ENCODE results near the gene TMPRSS2.

The TMPRSS2 gene

DNA sequence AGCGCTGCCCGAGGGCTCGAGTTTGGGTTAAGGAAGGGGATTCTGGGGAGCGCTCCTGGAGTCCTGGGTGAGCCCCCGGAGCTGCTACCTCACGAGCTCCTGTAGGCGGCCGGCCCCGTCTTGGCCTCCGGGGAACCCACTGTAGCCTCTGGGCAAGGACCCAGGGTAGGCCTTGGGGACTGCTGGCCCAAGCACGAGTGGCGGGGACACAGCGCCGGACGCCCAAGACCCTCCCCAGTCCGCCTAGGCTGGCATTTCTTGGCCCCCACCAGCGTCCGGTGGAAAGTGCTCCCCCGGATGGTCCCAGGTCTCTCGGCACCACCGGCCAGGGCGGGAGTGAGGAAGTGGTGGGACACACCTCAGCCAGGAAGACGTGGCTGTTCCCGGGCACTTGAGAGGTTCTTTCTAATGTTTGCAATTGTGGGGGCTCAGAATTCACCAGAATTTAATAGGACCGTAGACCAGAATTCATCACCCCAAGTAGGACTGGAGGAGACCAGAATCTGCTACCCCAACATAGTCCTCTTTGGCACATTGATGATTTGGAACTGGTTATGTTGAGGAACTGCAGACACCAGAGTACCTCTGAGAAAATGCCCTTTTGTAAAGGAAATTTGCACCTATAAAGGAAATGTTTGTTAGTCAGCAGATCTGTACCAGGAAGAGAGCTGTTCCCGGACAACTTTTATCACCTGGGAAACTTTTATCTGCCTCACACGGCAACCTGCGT lies 622 bp upstream of the TMPRSS2 start:
- peaks cover 63% of the 10 kb centered on the region for H3K27me3 ChIP-seq (ENCODE audit: insufficient read depth, low read length)
- peak overlapping the region; percentile 67 for H3K4me3 ChIP-seq (ENCODE audit: low read length)
- no peaks in the 10 kb centered on the region for H3K9me3 ChIP-seq (ENCODE audit: insufficient read depth, low read depth, low read length)
- H3K9ac ChIP-seq (ENCODE audit: low read depth, low read length) = no peak overlapping the region
- H3K4me1 ChIP-seq (ENCODE audit: insufficient read depth, low read length) = no peaks in the 10 kb centered on the region
- no peaks in the 10 kb centered on the region for H3K36me3 ChIP-seq (ENCODE audit: insufficient read depth, low read depth, low read length)
- no peak overlapping the region for H3K27ac ChIP-seq (ENCODE audit: low read length)

DNA sequence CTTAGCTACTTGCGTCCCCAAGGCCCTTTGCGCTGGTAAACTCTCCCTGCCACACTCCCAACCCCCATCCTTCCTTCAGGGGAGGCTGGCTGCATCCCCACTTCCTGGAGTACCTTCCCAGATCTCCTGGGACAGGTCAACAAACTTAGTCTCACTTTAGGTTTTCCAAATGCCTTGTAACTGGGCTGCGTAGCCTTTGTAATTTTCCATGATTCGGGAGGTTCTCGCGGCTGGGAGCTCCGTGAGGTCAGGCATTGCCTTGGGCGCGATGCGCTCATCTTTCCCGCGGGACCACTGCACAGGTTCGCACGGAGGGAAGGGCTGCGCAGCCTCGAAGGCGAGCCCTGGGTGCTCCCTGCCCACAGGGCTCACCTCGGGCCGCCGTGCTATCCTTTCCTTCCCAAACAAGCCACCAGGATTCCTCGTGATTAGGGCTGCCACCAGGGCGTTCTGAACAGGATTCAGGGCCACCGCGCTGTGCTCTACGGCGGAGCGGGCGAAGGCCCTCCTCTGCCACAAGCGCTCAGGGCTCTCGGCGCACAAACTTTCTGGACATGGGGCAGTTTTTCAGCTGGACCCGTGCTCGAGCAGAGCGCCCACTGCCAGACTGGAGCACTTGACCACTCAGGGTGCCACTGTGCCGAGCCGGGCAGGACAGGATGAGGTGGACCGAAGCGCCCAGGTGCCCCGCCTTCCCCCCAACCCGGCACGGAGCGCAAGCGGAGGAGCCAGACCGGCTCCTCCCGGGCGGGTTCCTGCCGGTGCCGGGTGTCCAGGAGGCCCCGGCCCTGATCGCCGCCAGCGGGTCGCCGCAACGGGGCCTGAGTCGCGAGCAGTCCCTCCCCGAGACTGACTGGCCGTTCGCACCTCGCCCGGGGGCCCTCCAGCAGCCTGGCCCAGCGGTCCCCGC lies 1.1 kb downstream of the TMPRSS2 start:
- H3K9ac ChIP-seq (ENCODE audit: low read depth, low read length) = peak overlapping the region; percentile 56; the same call in 1 of the 2 replicates
- no peaks in the 10 kb centered on the region for H3K4me1 ChIP-seq (ENCODE audit: insufficient read depth, low read length)
- H3K4me3 ChIP-seq (ENCODE audit: low read length) = peak overlapping the region; percentile 75
- H3K9me3 ChIP-seq (ENCODE audit: insufficient read depth, low read depth, low read length) = no peaks in the 10 kb centered on the region
- no peak overlapping the region for H3K27ac ChIP-seq (ENCODE audit: low read length)
- peaks cover 63% of the 10 kb centered on the region for H3K27me3 ChIP-seq (ENCODE audit: insufficient read depth, low read length)
- H3K36me3 ChIP-seq (ENCODE audit: insufficient read depth, low read depth, low read length) = no peaks in the 10 kb centered on the region

DNA sequence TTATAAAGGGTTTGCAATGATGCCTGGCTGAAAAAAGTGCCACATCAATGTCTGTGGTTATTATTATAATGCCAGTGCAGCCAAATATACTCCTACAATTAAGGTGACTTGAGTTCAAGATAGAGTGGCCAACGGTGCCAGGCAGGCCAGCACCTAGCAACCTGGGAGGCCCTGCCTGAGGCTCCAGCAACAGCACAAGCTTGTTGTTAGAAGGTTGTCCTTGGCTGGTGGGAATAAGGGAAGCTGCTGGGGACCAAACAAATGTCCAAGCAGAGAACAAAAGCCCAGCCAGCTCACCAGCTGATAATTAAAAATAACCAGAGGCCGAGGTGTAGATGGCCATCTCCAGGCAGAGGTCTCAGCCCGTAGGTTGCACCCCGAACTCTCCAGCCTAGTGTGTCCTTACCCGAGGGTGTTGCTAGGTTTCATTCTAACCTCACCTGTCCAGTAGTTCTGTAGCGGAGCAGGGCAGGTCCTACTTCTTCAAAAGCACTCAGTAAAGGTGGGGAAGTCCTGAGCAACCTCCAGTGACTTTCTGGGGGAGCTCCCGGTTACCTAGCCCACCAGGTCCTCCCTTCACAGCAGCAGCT lies 1.9 kb downstream of the TMPRSS2 start:
- Histone ChIP-seq H3K27me3 (ENCODE audit: insufficient read depth, low read length) (peaks cover 63% of the 10 kb centered on the region), H3K9ac (ENCODE audit: low read depth, low read length) (peak overlapping the region; percentile 56; the same call in 1 of the 2 replicates), H3K4me1 (ENCODE audit: insufficient read depth, low read length) (no peaks in the 10 kb centered on the region), H3K36me3 (ENCODE audit: insufficient read depth, low read depth, low read length) (no peaks in the 10 kb centered on the region), H3K4me3 (ENCODE audit: low read length) (peak overlapping the region; percentile 75), H3K9me3 (ENCODE audit: insufficient read depth, low read depth, low read length) (no peaks in the 10 kb centered on the region), H3K27ac (ENCODE audit: low read length) (no peak overlapping the region)

DNA sequence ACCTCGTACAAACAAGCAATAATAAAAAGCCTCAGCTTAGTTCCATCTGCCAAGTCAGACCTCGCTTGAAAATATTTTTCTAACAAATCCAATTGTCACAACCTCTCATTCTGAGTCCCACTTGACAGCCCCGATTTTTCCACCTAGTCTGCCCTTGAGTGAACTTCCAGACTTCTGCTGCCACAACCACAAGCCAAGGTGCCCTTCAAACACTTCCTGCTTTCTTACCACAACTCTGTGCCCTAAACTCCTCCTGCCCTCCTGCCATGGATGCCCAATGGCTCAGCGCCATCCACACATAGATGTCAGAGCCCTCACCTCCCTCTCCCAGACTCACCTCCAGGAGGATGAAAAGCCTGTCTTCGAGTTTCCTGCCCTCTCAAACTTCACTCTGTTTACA lies 3.9 kb downstream of the TMPRSS2 start:
- Histone ChIP-seq H3K27ac (ENCODE audit: low read length) (no peak overlapping the region), H3K4me1 (ENCODE audit: insufficient read depth, low read length) (no peaks in the 10 kb centered on the region), H3K9me3 (ENCODE audit: insufficient read depth, low read depth, low read length) (no peaks in the 10 kb centered on the region), H3K9ac (ENCODE audit: low read depth, low read length) (no peak overlapping the region), H3K4me3 (ENCODE audit: low read length) (no peak overlapping the region), H3K36me3 (ENCODE audit: insufficient read depth, low read depth, low read length) (no peaks in the 10 kb centered on the region), H3K27me3 (ENCODE audit: insufficient read depth, low read length) (peaks cover 48% of the 10 kb centered on the region)

DNA sequence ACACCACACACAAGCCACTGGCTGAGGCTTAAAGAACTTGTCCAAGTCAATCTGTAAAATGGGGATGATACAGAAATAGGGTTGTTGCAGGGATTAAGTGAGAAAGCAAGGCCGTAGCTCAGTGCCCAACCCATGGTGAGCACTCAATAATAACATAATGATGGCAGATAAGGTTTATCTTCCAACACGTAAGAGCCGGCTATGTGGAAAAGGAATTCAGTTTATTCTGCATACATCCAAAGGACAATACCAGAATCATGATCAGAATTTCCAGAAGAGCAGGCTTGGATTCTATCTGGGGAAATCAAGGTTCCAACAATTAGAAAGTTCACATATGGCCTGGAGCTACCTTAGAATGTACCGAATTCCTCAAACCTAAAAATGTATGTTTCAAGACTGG lies 4.6 kb downstream of the TMPRSS2 start:
- Histone ChIP-seq H3K27me3 (ENCODE audit: insufficient read depth, low read length) (peaks cover 41% of the 10 kb centered on the region), H3K4me1 (ENCODE audit: insufficient read depth, low read length) (no peaks in the 10 kb centered on the region), H3K36me3 (ENCODE audit: insufficient read depth, low read depth, low read length) (no peaks in the 10 kb centered on the region), H3K9ac (ENCODE audit: low read depth, low read length) (no peak overlapping the region), H3K27ac (ENCODE audit: low read length) (no peak overlapping the region), H3K9me3 (ENCODE audit: insufficient read depth, low read depth, low read length) (no peaks in the 10 kb centered on the region), H3K4me3 (ENCODE audit: low read length) (no peak overlapping the region)

DNA sequence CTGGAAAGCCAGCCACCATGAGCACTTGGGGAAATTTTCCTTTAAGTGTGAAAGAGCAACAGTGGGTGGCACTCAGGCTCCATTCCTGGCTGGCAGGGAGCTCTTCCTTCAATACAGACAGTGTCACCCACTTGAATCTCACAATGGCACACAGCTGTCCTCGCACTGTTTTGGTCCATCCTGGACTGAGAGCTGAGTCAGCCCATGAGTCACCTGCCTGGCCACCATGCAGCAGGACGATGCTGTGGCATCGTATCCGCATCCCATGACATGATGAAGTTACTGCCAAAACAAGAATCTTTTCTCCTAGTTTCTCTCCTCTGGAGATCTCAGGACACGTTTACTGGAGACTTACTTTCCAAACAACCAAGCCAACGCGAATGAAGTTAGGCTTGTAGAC lies 6.0 kb downstream of the TMPRSS2 start:
- Histone ChIP-seq H3K36me3 (ENCODE audit: insufficient read depth, low read depth, low read length) (no peaks in the 10 kb centered on the region), H3K27me3 (ENCODE audit: insufficient read depth, low read length) (peaks cover 30% of the 10 kb centered on the region), H3K4me1 (ENCODE audit: insufficient read depth, low read length) (no peaks in the 10 kb centered on the region), H3K4me3 (ENCODE audit: low read length) (no peak overlapping the region), H3K9me3 (ENCODE audit: insufficient read depth, low read depth, low read length) (no peaks in the 10 kb centered on the region), H3K27ac (ENCODE audit: low read length) (no peak overlapping the region), H3K9ac (ENCODE audit: low read depth, low read length) (no peak overlapping the region)

DNA sequence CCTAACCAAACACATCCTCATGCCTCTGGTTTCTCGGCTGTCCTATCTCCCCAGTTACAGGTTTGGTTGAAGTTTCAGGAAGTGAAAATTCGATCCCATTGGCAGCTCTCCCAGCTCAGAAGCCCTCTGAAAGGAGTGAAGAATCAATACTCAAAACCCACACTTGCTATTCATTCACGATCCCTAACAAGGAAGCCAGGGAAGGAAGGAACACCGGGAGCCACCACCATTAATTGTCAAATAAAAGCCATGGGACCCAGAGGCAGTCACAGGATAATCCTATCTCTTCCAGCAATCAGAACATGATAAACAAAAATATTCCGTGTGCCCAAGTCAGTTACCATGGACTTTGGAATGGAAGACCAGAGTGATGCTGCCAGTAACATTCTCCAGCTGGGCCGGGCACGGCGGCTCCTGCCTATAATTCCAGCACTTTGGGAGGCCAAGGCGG lies 7.0 kb downstream of the TMPRSS2 start:
- H3K27me3 ChIP-seq (ENCODE audit: insufficient read depth, low read length) = peaks cover 21% of the 10 kb centered on the region
- no peak overlapping the region for H3K27ac ChIP-seq (ENCODE audit: low read length)
- no peak overlapping the region for H3K9ac ChIP-seq (ENCODE audit: low read depth, low read length)
- H3K36me3 ChIP-seq (ENCODE audit: insufficient read depth, low read depth, low read length) = no peaks in the 10 kb centered on the region
- no peaks in the 10 kb centered on the region for H3K4me1 ChIP-seq (ENCODE audit: insufficient read depth, low read length)
- no peaks in the 10 kb centered on the region for H3K9me3 ChIP-seq (ENCODE audit: insufficient read depth, low read depth, low read length)
- no peak overlapping the region for H3K4me3 ChIP-seq (ENCODE audit: low read length)

DNA sequence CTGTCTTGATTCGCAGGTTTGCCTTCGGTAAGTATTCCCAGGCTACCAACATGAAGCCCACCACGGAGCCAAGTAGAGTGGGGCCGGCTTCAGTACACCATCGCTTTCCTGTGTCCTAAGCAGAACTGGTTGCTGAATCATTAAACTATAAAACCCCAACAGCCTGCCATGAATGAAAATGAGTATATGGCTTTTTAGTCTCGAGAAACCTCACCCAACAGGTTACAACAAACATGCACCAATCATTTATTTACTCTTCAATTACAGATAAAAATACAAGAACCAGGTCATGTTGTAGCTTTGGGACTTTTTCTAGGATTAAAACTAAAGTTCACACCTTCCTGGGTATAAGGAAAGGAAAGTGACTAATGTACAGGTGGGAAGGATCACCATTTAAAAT lies 7.6 kb downstream of the TMPRSS2 start:
- H3K9ac ChIP-seq (ENCODE audit: low read depth, low read length) = no peak overlapping the region
- no peaks in the 10 kb centered on the region for H3K9me3 ChIP-seq (ENCODE audit: insufficient read depth, low read depth, low read length)
- no peaks in the 10 kb centered on the region for H3K4me1 ChIP-seq (ENCODE audit: insufficient read depth, low read length)
- H3K27me3 ChIP-seq (ENCODE audit: insufficient read depth, low read length) = peaks cover 15% of the 10 kb centered on the region
- H3K36me3 ChIP-seq (ENCODE audit: insufficient read depth, low read depth, low read length) = no peaks in the 10 kb centered on the region
- no peak overlapping the region for H3K4me3 ChIP-seq (ENCODE audit: low read length)
- no peak overlapping the region for H3K27ac ChIP-seq (ENCODE audit: low read length)

DNA sequence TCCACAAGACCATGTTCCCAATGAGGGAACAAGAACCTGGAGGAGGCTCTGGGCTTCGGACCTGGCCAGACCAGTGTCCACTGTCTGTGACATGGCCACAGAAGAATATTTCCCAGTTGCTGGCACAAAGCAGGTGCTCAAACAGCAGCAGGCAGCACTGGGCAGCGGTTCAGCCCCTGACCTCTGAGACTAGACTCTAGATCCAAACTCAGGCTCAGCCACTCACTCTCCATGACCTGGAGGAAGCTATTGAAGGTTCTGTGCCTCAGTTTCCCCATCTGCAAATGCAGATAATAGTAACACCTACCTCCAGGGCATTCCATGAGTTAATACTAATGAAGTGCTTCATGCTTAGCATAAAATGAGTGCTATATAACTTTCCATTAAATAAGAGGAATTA lies 8.0 kb downstream of the TMPRSS2 start:
- H3K4me3 ChIP-seq (ENCODE audit: low read length) = no peak overlapping the region
- no peaks in the 10 kb centered on the region for H3K9me3 ChIP-seq (ENCODE audit: insufficient read depth, low read depth, low read length)
- H3K9ac ChIP-seq (ENCODE audit: low read depth, low read length) = no peak overlapping the region
- H3K27ac ChIP-seq (ENCODE audit: low read length) = no peak overlapping the region
- H3K36me3 ChIP-seq (ENCODE audit: insufficient read depth, low read depth, low read length) = no peaks in the 10 kb centered on the region
- no peaks in the 10 kb centered on the region for H3K4me1 ChIP-seq (ENCODE audit: insufficient read depth, low read length)
- H3K27me3 ChIP-seq (ENCODE audit: insufficient read depth, low read length) = peaks cover 10% of the 10 kb centered on the region

DNA sequence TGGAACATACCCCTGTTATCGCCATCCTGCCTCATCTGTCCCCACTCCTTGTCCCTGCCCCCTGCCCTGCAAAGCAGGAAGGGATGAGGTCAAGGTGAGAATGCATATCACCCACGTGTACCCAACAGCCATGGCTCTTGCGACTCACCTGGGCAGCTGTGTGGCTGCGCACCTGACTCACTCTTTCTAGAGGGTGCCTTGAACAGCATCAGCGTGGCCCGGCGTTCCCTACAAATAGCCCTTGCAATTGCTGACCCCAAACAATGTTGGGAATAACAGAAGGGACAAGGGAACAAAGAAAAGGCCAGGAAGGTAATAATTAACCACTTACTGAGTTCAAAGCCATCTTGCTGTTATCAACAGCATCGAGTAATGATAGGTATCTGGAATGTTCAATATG lies 10.2 kb downstream of the TMPRSS2 start:
- Histone ChIP-seq H3K9ac (ENCODE audit: low read depth, low read length) (no peak overlapping the region), H3K27ac (ENCODE audit: low read length) (no peak overlapping the region), H3K4me1 (ENCODE audit: insufficient read depth, low read length) (no peaks in the 10 kb centered on the region), H3K4me3 (ENCODE audit: low read length) (no peak overlapping the region), H3K36me3 (ENCODE audit: insufficient read depth, low read depth, low read length) (no peaks in the 10 kb centered on the region), H3K9me3 (ENCODE audit: insufficient read depth, low read depth, low read length) (no peaks in the 10 kb centered on the region), H3K27me3 (ENCODE audit: insufficient read depth, low read length) (no peaks in the 10 kb centered on the region)

DNA sequence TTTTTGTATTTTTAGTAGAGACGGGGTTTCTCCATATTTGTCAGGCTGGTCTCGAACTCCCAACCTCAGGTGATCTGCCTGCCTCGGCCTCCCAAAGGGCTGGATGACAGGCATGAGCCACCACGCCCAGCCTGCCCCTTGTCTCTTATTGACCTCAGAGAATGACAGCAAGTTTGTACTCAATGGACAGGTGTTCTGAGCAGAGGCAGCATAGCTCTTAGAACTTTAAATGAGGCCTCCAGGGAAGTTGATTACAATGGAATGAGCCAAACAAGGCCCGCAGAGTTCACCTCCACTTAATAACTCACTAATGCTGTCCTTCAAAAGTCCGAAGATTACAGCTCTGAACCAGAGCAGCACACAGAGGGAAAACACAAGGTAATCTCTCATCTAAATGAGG lies 10.9 kb downstream of the TMPRSS2 start:
- no peaks in the 10 kb centered on the region for H3K27me3 ChIP-seq (ENCODE audit: insufficient read depth, low read length)
- no peaks in the 10 kb centered on the region for H3K36me3 ChIP-seq (ENCODE audit: insufficient read depth, low read depth, low read length)
- no peaks in the 10 kb centered on the region for H3K4me1 ChIP-seq (ENCODE audit: insufficient read depth, low read length)
- no peak overlapping the region for H3K27ac ChIP-seq (ENCODE audit: low read length)
- H3K9me3 ChIP-seq (ENCODE audit: insufficient read depth, low read depth, low read length) = no peaks in the 10 kb centered on the region
- no peak overlapping the region for H3K4me3 ChIP-seq (ENCODE audit: low read length)
- no peak overlapping the region for H3K9ac ChIP-seq (ENCODE audit: low read depth, low read length)
